Adrenal gland (tissue), 12 donors: ENCODE results near the gene DAB2IP. TPM values are rescaled to one million over a fixed set of nuclear protein-coding genes. Genes with fewer than 3 reads are reported as not detected.
A peak's percentile ranks its signal among the peaks of the same experiment; 100 is the strongest.

Experiments used
- DNase-seq, 7 donors: peaks; one replicate each; pipeline ENCODE4 v3.0.0-alpha.2; 2019 to 2020
- H3K27ac ChIP-seq, 5 donors: fragments of 200-600 bp; sonication (generic) in 4 of 5; 1 replicate in 3 of 5; 2 replicates in 2 of 5; pipeline versions ENCODE4 v1.5.1 to v1.8.0; 2016 to 2020; ENCODE audit warnings: mild to moderate bottlenecking in 1 of 5
- H3K27me3 ChIP-seq: fragments of 200-600 bp; 2 replicates; pipeline ENCODE4 v1.8.0; 2021
- H3K36me3 ChIP-seq, 2 donors: fragments of 200-600 bp; replicated peaks in 1 of 2; 1 replicate in 1 of 2; 2 replicates in 1 of 2; pipeline versions ENCODE4 v1.5.1 to v1.8.0; 2018 to 2022
- H3K4me1 ChIP-seq, 2 donors: fragments of 200-600 bp; replicated peaks in 1 of 2; 1 replicate in 1 of 2; 2 replicates in 1 of 2; pipeline versions ENCODE4 v1.5.1 to v1.8.0; 2018 to 2021
- H3K4me3 ChIP-seq, 4 donors: fragments of 200-600 bp; sonication (generic) in 3 of 4; one replicate each; pipeline ENCODE4 v1.5.1; 2016 to 2018
- H3K9me3 ChIP-seq, 3 donors: fragments of 200-600 bp; sonication (generic) in 1 of 3; replicated peaks in 1 of 3; 1 replicate in 2 of 3; 2 replicates in 1 of 3; pipeline versions ENCODE4 v1.5.1 to v1.8.0; 2016 to 2021
- POLR2A ChIP-seq, 2 donors: fragments of 450-650 bp; IDR thresholded peaks; one replicate each; pipeline ENCODE4 v1.6.1; 2017; ENCODE audit warnings: antibody characterized with exemption in 2 of 2, mild to moderate bottlenecking in 2 of 2, moderate library complexity in 1 of 2
- WGBS, 4 donors: extraction: QIAGEN DNeasy Blood & Tissue Kit in 2 of 4; methylation state at CpG; one replicate each; pipeline versions ENCODE4 v1.1.5 to v1.1.7; 2013 to 2017; 5-methylcytosine and 5-hydroxymethylcytosine counted together
- intact Hi-C, 2 donors: fragments of 100-400 bp; cut with DNase I; formaldehyde crosslinking; loops; one replicate each; pipeline versions ENCODE4 v1.14.1 to v1.15.0; 2022 to 2023
- polyA plus RNA-seq, 3 donors: library from polyadenylated mRNA; stranded (reverse); fragments of 200-250 nt in 2 of 3; fragments of 350-450 nt in 1 of 3; fragmentation: Illumina TruSeq in 1 of 3; extraction: RNeasy Lipid Tissue Mini Kit (QIAGEN cat#74804) in 1 of 3; gene quantifications; one replicate each; pipeline ENCODE4 v1.2.3, GENCODE V29; 2013 to 2014
- total RNA-seq, 9 donors: library from RNA; depleted of rRNA in 4 of 9; stranded (reverse); fragments of >200 nt in 4 of 9; fragments of 120-200 nt in 1 of 9; fragmentation: NEBNext Ultra II Directional in 1 of 9; extraction: Animal tissue kit (Norgen Biotek cat#: 25700) in 1 of 9; gene quantifications; one replicate each; pipeline versions ENCODE4 v1.1.0 to v1.2.4, GENCODE V29; 2013 to 2023
- TF ChIP-seq, protein P1 (sequence below), 6 experiments: fragments of 450-650 bp in 4 of 6; fragments of 200-600 bp in 2 of 6; sonication (generic) in 1 of 6; IDR thresholded peaks; 1 replicate in 5 of 6; 2 replicates in 1 of 6; pipeline versions ENCODE4 v1.5.1 to v1.8.0; 2016 to 2021; ENCODE audit warnings: antibody characterized with exemption in 6 of 6, mild to moderate bottlenecking in 2 of 6, moderate library complexity in 1 of 6
- donor health status: healthy with polysubstance abuse.
- donor health status: Bipolar disorder and iron deficiency.
- donor health status: DM: yes; HTN: yes; CAD: no.
- donor health status: DM: no; HTN: no; CAD: no.
- donor health status: DM: no; HTN: no; CAD: no.
- donor health status: DM: yes; HTN: yes; CAD: no.

Gene DAB2IP
- total and polyA plus RNA-seq, 12 donors, result 12.0 to 52.2 (median 43.9) TPM

DNA sequence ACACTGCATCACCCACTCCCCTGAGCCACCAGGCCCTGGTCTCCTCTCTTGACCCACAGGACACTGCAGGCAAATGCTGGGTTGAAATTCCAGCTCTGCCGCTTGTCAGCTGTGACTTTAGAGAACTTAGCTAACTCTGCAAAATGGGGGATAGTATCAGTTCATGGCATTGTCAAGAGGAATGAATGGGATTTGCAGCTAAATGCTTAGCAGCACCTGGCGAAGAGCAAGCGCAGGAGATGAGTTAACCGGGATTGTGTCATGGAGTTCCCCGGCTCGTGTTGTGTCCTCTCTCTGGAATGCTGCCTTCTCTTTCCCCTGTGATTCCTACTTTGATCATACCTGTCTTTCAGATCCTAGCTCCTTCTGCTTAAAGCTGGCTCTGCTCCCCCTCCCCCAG lies 67.1 kb downstream of the DAB2IP start:
- intact Hi-C loops, result no loop called here
- Histone ChIP-seq H3K4me3 (no peak overlapping the region), H3K36me3 (no peaks in the 10 kb centered on the region), H3K27me3 (no peaks in the 10 kb centered on the region), H3K27ac (peak overlapping the region in 1 of 5 donors; percentile 52), H3K4me1 (peaks cover 11 to 43% of the 10 kb centered on the region in 2 donors), H3K9me3 (no peaks in the 10 kb centered on the region)
- 69 to 84% (median 77%) methylated on average over 6 of the region's 6 CpGs for WGBS, 4 donors
- no peak for TF ChIP-seq POLR2A (IDR thresholded peaks at IDR 0.05)
- TF ChIP-seq, protein P1, sequence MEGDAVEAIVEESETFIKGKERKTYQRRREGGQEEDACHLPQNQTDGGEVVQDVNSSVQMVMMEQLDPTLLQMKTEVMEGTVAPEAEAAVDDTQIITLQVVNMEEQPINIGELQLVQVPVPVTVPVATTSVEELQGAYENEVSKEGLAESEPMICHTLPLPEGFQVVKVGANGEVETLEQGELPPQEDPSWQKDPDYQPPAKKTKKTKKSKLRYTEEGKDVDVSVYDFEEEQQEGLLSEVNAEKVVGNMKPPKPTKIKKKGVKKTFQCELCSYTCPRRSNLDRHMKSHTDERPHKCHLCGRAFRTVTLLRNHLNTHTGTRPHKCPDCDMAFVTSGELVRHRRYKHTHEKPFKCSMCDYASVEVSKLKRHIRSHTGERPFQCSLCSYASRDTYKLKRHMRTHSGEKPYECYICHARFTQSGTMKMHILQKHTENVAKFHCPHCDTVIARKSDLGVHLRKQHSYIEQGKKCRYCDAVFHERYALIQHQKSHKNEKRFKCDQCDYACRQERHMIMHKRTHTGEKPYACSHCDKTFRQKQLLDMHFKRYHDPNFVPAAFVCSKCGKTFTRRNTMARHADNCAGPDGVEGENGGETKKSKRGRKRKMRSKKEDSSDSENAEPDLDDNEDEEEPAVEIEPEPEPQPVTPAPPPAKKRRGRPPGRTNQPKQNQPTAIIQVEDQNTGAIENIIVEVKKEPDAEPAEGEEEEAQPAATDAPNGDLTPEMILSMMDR (IDR thresholded peaks at IDR 0.05), result no peak
- no peak for DNase-seq

DNA sequence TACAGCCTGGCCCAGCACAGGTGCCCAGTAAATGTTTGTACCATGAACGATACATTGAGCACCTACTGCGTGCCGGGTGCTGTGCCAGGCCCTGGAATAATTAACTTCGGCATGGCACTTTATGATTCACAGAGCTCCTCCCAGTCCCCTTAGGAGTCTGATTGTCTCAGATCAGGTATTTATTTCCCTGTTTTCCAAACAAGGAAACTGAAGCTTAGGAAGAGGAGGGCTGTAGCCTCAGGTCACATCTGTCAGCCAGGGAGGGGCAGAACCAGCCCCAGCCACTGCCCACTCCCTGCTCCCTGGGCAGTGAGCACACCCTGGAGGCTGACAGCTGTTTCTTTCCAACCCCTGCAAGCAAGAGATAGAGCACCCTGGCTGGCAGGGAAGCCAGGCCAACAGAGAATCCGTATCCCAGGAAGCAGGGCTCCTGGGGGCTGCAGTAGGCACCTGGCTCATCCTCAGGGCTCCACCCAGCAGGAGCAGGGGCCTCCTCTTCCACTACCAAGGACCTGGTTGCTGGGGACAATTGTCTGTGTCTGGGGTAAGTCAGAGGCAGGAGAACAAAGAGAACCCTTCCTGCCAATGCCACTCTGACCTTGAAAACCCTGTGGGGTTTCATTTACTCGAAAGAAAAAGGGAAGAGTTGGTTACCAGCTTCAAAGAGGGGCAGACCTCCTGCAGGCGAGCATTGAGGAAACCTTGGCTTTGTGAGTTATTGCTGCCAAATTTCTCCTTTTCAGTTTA lies 69.0 kb downstream of the DAB2IP start:
- TF ChIP-seq POLR2A (IDR thresholded peaks at IDR 0.05), result no peak
- 43 to 63% (median 53%) methylated on average over 4 to 7 of the region's 7 CpGs for WGBS, 4 donors
- intact Hi-C loops, result loop anchor here in 1 of 2 donors (10.0 kb wide), 1 partner anchor 134 kb away; no protein-coding TSS in a partner anchor
- H3K4me3 ChIP-seq, result no peak overlapping the region
- H3K4me1 ChIP-seq, result peaks cover 11 to 47% of the 10 kb centered on the region in 2 donors
- DNase-seq, result no peak
- no peaks in the 10 kb centered on the region for H3K27me3 ChIP-seq
- H3K9me3 ChIP-seq, result no peaks in the 10 kb centered on the region
- H3K36me3 ChIP-seq, result no peaks in the 10 kb centered on the region
- H3K27ac ChIP-seq, result peak overlapping the region in 2 of 5 donors; percentile 23 to 66

DNA sequence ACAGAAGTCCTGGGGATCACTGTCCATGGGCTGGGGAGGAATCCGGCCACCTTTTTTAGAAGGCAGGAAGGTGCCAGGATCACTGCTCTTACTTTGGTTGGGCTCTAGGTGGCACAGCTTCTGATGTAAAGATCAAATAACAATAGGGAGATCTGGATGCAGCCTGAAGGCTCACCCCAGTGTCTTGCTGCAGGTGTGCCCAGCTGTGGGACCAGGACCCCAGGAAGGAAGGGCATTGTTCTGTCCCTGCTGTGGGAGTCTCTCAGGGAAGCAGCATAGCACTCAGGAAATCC lies 69.6 kb downstream of the DAB2IP start:
- Histone ChIP-seq H3K4me1 (peaks cover 11 to 50% of the 10 kb centered on the region in 2 donors), H3K9me3 (no peaks in the 10 kb centered on the region), H3K4me3 (no peak overlapping the region), H3K27ac (peak overlapping the region in 2 of 5 donors; percentile 23 to 66), H3K36me3 (no peaks in the 10 kb centered on the region), H3K27me3 (no peaks in the 10 kb centered on the region)
- TF ChIP-seq POLR2A (IDR thresholded peaks at IDR 0.05), result no peak
- TF ChIP-seq, protein P1 (IDR thresholded peaks at IDR 0.05), result peak in 2 of 6 experiments; percentile 17 to 26
- intact Hi-C loops, result loop anchor here in 1 of 2 donors (10.0 kb wide), 1 partner anchor 134 kb away; no protein-coding TSS in a partner anchor
- WGBS, 4 donors, result 14 to 43% (median 28%) methylated on average over 1 of the region's 1 CpG
- no peak for DNase-seq

DNA sequence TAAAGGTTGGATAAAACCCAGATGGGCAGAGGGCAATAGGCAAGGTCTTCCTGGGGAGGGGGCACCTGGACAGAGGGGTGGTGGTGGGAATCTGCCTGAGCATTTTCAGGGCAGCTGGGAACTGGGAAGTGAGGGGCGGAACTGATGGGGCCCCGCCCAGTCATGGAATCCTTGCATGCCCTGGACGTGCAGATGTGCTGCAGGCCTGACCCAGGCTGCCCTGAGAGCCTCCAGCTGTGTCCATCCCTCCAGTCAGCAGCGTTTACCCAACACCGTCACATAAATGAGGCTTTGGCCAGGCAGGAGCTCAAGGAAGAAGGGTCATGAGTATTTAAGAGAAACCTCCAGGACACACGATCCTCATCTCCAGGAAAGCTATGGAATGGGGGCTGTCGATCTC lies 70.3 kb downstream of the DAB2IP start:
- H3K36me3 ChIP-seq, result no peaks in the 10 kb centered on the region
- DNase-seq, result no peak
- no peak overlapping the region for H3K4me3 ChIP-seq
- no peaks in the 10 kb centered on the region for H3K9me3 ChIP-seq
- no peaks in the 10 kb centered on the region for H3K27me3 ChIP-seq
- H3K27ac ChIP-seq, result peak overlapping the region in 2 of 5 donors; percentile 38 to 66
- TF ChIP-seq, protein P1 (IDR thresholded peaks at IDR 0.05), result no peak
- 69 to 93% (median 81%) methylated on average over 4 to 7 of the region's 7 CpGs for WGBS, 4 donors
- peaks cover 11 to 50% of the 10 kb centered on the region in 2 donors for H3K4me1 ChIP-seq
- intact Hi-C loops, result loop anchor here in 1 of 2 donors (10.0 kb wide), 1 partner anchor 133 kb away; no protein-coding TSS in a partner anchor
